Inferior parietal cortex (tissue), 1 donor: ENCODE results near the gene RNASEH1.
"Not testable (repeated sequence)": the region's sequence is repeated elsewhere in the genome, so short reads cannot be mapped to it uniquely, and the experiment has no call there.

Experiments used
- DNase-seq: peaks from one replicate; pipeline ENCODE4 v3.0.0-alpha.2; 2016; ENCODE audit errors: extremely low spot score

RNASEH1 gene

GRCh38 chr2:3594493-3595281 is 36.6 kb upstream of the RNASEH1 start, which contains the start of gene COLEC11:
COLEC11 (plus strand) TSS chr2:3595112; CDS start chr2:3604341, 9,229 bp downstream.
- no peak for DNase-seq

GRCh38 chr2:3589086-3589485 is 31.0 kb upstream of the RNASEH1 start:
- DNase-seq: no peak

DNA sequence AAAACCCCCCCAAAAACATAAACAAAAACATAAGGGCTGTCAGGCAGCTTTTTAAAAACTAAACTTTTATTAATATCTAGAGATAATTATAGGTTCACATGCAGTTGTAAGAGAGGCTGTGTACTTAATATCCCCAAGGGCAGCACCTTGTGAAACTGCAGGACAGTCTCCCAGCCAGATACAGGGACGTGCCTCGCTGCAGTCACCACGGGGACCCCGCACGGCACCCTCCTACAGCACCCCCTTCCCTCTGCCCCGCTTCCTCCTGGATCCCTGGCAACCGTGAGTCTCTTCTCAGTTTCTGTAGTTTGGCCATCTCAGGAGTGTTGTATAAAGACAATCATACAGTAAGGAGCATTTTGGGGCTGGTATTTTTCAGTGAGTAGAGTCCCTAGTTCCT is 30.0 kb upstream of the RNASEH1 start:
- DNase-seq: no peak

DNA sequence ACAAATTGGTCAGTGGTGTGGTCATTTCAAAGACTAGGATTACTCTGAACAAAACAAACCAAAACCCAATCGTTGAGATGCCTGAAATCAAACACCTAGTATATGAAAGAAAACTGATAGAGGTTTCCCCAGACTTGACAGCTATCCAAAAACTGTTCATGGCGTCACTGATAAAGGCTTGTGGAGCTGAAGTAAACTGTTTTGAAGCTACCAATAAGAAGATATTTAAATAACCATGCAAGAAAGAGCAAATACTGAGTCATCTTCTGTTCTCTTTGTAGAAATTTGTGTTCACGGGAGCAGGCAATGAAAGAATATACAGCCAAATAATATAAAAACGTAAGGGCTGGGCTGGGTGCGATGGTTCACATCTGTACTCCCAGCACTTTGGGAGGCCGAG is 29.3 kb upstream of the RNASEH1 start:
- no peak for DNase-seq

- DNase-seq: no peak
Measured at GRCh38 chr2:3587021-3587420, 28.9 kb upstream of the RNASEH1 start.

- DNase-seq: no peak
Measured at GRCh38 chr2:3586220-3586619, 28.1 kb upstream of the RNASEH1 start.

DNA sequence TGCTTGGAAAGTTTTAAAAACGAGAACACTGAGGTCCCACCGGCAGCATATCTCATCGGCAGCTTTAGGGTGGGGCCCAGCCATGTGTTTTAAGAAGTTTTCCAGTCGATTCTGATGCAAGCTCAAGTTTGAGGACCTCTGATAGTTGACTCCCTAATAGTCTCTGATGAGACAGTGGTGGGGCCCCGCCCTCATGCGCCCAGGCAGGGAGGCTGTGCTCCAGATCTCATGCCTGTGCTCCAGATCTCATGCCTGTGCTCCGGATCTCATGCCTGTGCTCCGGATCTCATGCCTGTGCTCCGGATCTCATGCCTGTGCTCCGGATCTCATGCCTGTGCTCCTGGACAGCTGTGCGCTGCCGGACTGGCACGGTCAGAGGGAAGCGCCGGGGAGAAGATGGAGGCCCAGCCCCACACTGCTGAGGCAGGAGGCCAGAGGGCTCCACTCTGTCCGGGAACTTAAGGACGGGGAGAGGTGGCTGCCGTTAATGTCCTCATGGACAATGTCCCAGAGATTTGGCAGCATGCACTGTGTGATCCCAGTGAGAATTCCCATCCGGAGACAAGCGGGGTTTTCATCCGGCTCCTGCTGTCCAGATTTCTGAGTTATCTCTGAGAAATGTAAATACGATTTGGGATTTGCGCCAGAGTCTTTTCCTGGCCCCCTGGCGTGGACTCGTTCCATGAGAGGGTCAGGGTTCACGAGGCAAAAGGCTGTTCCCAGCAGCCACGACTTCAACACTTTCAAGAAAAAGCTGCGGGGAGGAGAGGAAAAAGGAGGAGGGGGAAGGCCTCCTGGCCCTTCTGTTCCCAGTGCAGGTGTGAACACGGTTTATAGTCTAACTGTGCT is 27.4 kb upstream of the RNASEH1 start:
- DNase-seq: no peak

DNA sequence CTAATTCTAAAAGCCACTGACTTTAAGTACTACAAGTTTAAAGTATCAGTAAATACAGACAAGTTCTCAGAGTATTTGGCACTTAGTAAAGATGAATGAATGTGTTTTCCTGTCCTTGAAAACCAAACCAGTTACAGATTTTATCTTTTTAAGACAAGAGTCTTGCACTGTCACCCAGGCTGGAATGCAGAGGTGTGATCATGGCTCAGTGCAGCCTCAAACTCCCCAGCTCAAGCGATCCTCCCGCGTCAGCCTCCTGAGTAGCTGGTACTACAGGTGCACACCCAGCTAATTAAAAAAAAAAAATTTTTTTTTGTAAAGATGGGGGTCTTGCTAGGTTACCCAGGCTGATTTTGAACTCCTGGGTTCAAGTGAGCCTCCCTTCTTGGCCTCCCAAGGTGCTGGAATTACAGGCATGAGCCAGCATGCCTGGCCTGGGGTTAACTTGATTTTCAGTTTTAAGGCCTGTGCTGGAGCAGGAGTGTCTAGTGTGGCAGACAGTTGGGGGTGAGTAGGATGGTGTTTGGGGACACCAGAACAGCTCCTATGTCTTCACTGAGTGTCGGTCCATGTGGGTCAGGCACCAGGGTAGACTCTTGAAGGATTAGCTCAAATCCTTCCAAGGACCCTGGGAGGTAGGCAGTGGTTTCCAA is 26.6 kb upstream of the RNASEH1 start:
- no peak for DNase-seq

GRCh38 chr2:3584076-3584475 is 25.9 kb upstream of the RNASEH1 start:
- DNase-seq: no peak

GRCh38 chr2:3581367-3582262 is 23.5 kb upstream of the RNASEH1 start:
- DNase-seq: no peak

DNA sequence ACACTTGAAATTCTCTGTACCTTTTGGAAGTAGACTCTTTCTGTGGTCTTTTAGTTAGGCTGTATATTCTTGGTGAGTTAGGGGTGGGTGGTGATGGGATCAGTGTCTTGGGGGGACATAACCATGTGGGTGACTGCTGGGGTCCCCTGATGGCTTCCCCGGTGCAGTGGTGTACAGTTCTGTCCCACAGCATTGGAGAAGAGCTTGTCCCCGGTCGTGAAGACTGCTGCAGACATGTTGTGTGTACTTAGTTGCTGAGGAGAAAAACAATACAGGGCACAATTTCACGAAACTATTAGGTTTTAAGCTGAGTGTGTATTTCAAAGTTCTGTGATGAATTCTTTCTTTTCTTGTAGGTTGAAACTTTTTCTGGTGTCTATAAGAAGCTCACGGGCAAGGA is 22.3 kb upstream of the RNASEH1 start:
- DNase-seq: no peak

GRCh38 chr2:3578987-3579386 is 20.9 kb upstream of the RNASEH1 start:
- DNase-seq: no peak

- DNase-seq: not testable (repeated sequence)
Measured at GRCh38 chr2:3576263-3576630, 18.1 kb upstream of the RNASEH1 start.

DNA sequence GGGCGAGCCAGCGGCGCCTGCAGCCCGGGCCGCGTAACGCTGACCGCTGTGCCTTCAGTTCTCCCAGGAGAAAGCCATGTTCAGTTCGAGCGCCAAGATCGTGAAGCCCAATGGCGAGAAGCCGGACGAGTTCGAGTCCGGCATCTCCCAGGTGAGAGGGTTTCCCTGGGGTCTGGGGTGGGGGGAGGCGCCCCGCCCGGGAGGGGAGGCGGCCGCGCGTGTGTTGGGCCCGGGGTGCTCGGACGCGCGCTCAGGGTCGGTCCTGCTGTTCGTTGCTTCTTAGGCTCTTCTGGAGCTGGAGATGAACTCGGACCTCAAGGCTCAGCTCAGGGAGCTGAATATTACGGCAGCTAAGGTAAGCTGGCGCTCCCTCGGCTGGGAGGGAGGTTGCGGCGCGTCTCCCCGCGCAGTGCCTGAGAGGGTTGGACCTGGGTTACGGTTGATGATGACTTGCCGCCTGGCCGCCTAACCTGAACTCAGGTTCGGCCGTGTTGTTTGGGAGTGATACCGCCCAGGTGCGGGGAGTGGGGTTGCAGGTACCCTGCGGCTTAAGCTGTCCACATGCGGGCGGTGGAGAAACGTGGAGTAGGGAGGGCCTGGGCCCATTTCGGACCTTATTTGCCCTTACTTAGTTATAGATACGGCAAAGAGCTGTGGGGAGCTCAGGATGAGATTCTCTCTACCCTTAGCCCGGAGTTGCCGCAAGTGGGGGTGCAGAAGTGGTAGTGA is 17.6 kb upstream of the RNASEH1 start:
- DNase-seq: no peak

DNA sequence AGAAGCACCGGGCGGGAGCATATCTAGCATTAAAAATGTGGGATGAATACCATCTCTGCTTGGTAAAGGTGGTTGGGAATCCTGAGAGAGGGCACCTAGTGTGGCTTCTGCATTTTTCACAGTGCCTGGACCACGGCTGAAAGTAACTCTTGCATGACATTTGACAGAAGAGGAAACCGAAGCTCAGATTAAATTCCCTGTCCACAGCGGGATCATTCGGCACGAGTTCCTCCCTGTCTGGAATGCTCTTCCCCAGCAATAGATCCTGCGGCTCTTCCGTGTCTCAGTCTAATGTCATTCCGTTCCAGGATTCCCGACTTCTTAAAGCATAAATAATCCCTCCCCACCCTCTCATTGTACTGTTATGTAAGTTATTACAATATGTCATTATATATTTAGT is 16.0 kb upstream of the RNASEH1 start:
- DNase-seq: no peak

DNA sequence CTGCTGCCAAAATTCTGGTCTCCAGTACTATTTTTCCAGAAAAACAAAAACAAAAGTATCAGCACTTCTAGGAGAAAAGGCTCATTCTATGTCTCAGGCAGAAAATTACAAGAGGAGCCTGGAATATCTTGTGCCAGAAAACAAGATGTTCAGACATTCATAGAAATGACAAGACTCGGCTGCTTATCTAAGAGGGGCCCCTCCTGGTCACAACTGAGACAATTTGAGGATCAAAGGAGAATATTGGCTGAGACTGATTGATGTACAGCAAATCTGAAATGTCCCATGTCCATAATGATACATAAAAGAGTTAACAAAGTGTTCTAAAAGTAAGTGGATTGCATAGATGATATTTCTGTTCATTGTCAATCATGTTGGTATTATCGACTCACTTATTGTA is 14.5 kb upstream of the RNASEH1 start:
- DNase-seq: no peak

GRCh38 chr2:3571284-3571683 is 13.2 kb upstream of the RNASEH1 start:
- DNase-seq: no peak

- DNase-seq: not testable (repeated sequence)
Measured at GRCh38 chr2:3569656-3570055, 11.5 kb upstream of the RNASEH1 start.

- DNase-seq: no peak
Measured at GRCh38 chr2:3566806-3567205, 8.7 kb upstream of the RNASEH1 start.

- no peak for DNase-seq
Measured at GRCh38 chr2:3565117-3565516, 7.0 kb upstream of the RNASEH1 start.

GRCh38 chr2:3563521-3563976 is 5.4 kb upstream of the RNASEH1 start:
- no peak for DNase-seq
